ENCODE results near the gene THSD4. TPM values are rescaled to one million over a fixed set of nuclear protein-coding genes. Genes with fewer than 3 reads are reported as not detected.

The THSD4 gene
- total and polyA plus RNA-seq, 9 of the 15 experiments (the other 6 are each of a cell fraction or from before 2014, with no cell fraction given), result 0.04 TPM; not detected in 5

- TF ChIP-seq FUS (optimal IDR thresholded peaks at IDR 0.05; ENCODE audit: low read depth, low read length) (no peak), SMARCA4 (IDR thresholded peaks at IDR 0.05) (no peak), MAX (CRISPR knock-in tag; IDR thresholded peaks at IDR 0.05) (no peak), NCOA6 (IDR thresholded peaks at IDR 0.05) (no peak), GABPA (tag; conservative IDR thresholded peaks at IDR 0.05; ENCODE audit: low read depth) (0 out of 2 replicates have a peak, but pooled peaks have one; percentile 20), ZBTB11 (CRISPR knock-in tag; IDR thresholded peaks at IDR 0.05) (peak in 1 of 3 experiments; percentile 68; a peak in 2 of 6 replicates), STAT5A (IDR thresholded peaks at IDR 0.05; ENCODE audit: borderline replicate concordance, low read length) (no peak), ZKSCAN8 (CRISPR knock-in tag; IDR thresholded peaks at IDR 0.05) (no peak; the same call in 1 of the 2 replicates)
Observed at GRCh38 chr15:71168166-71168834, 53.0 kb downstream of the THSD4 start (continued).
